ENCODE measurements around the gene DIP2A.

Gene DIP2A

GRCh38 chr21:46424039-46424591 lies 34.6 kb upstream of the DIP2A start:
- no peak overlapping the region for H3K4ac ChIP-seq (ENCODE audit: low read depth, low read length)

GRCh38 chr21:46424621-46425020 lies 34.1 kb upstream of the DIP2A start:
- H3K4me1 ChIP-seq (ENCODE audit: control insufficient read depth in 1 of 2, insufficient read depth in 2 of 2, low read length in 2 of 2): no peaks in the 10 kb centered on the region
- no peak overlapping the region for H3K9ac ChIP-seq (ENCODE audit: low read length)
- no peak overlapping the region for H3K14ac ChIP-seq (ENCODE audit: low read length)
- no peak overlapping the region for H2BK120ac ChIP-seq (ENCODE audit: insufficient read depth, low read length, poor library complexity)
- no peak overlapping the region for H2AFZ ChIP-seq (ENCODE audit: insufficient read depth, low read length, poor library complexity)
- no peaks in the 10 kb centered on the region for H3K79me1 ChIP-seq (ENCODE audit: low read length)
- no peak overlapping the region for H2BK12ac ChIP-seq (ENCODE audit: low read length)
- peaks cover 66 to 70% of the 10 kb centered on the region in 2 experiments for H3K36me3 ChIP-seq (ENCODE audit: control insufficient read depth in 1 of 2, insufficient read depth in 2 of 2, low read length in 2 of 2)
- WGBS (ENCODE audit: extremely low coverage, insufficient coverage, insufficient read length): no CpG with 5 or more reads among the region's 14 CpGs
- DNase-seq: no peak
- H4K91ac ChIP-seq (ENCODE audit: low read depth, low read length): no peak overlapping the region
- no peak overlapping the region for H2AK5ac ChIP-seq (ENCODE audit: low read length)
- no peak overlapping the region for H3K4me2 ChIP-seq (ENCODE audit: low read length)
- no peak overlapping the region for H3K27ac ChIP-seq (ENCODE audit: low read depth, low read length)
- no peaks in the 10 kb centered on the region for H3K27me3 ChIP-seq (ENCODE audit: insufficient read depth, low read length)
- H3K23ac ChIP-seq (ENCODE audit: low read length): no peak overlapping the region
- H3K79me2 ChIP-seq (ENCODE audit: control insufficient read depth, insufficient read depth, low read length, poor library complexity): no peaks in the 10 kb centered on the region
- H2BK5ac ChIP-seq (ENCODE audit: low read depth, low read length, poor library complexity): no peak overlapping the region
- no peak overlapping the region for H3K18ac ChIP-seq (ENCODE audit: low read length)
- no peak overlapping the region for H3K4me3 ChIP-seq (ENCODE audit: low read depth, low read length)
- no peak overlapping the region for H4K8ac ChIP-seq (ENCODE audit: low read depth, low read length)
- H3K4ac ChIP-seq (ENCODE audit: low read depth, low read length): no peak overlapping the region
- H3K9me3 ChIP-seq (ENCODE audit: insufficient read depth, low read depth, low read length): peaks cover 2% of the 10 kb centered on the region
- no peak overlapping the region for H4K12ac ChIP-seq (ENCODE audit: low read depth, low read length)

More at GRCh38 chr21:46424039-46424591, 34.6 kb upstream of the DIP2A start:
- H2BK5ac ChIP-seq (ENCODE audit: low read depth, low read length, poor library complexity): no peak overlapping the region
- no peak overlapping the region for H3K27ac ChIP-seq (ENCODE audit: low read depth, low read length)
- H2BK120ac ChIP-seq (ENCODE audit: insufficient read depth, low read length, poor library complexity): no peak overlapping the region
- no peaks in the 10 kb centered on the region for H3K4me1 ChIP-seq (ENCODE audit: control insufficient read depth in 1 of 2, insufficient read depth in 2 of 2, low read length in 2 of 2)
- H3K9ac ChIP-seq (ENCODE audit: low read length): no peak overlapping the region
- no peak overlapping the region for H2AK5ac ChIP-seq (ENCODE audit: low read length)
- no peaks in the 10 kb centered on the region for H3K27me3 ChIP-seq (ENCODE audit: insufficient read depth, low read length)
- no peak overlapping the region for H2AFZ ChIP-seq (ENCODE audit: insufficient read depth, low read length, poor library complexity)
- no peak overlapping the region for H4K91ac ChIP-seq (ENCODE audit: low read depth, low read length)
- H3K9me3 ChIP-seq (ENCODE audit: insufficient read depth, low read depth, low read length): peaks cover 3% of the 10 kb centered on the region
- no peak overlapping the region for H3K18ac ChIP-seq (ENCODE audit: low read length)
- H3K14ac ChIP-seq (ENCODE audit: low read length): no peak overlapping the region
- H3K79me2 ChIP-seq (ENCODE audit: control insufficient read depth, insufficient read depth, low read length, poor library complexity): no peaks in the 10 kb centered on the region
- no peak overlapping the region for H2BK12ac ChIP-seq (ENCODE audit: low read length)
- no peak overlapping the region for H4K12ac ChIP-seq (ENCODE audit: low read depth, low read length)
- H3K4me2 ChIP-seq (ENCODE audit: low read length): no peak overlapping the region
- no CpG with 5 or more reads among the region's 17 CpGs for WGBS (ENCODE audit: extremely low coverage, insufficient coverage, insufficient read length)
- no peak overlapping the region for H3K23ac ChIP-seq (ENCODE audit: low read length)
- peaks cover 68 to 74% of the 10 kb centered on the region in 2 experiments for H3K36me3 ChIP-seq (ENCODE audit: control insufficient read depth in 1 of 2, insufficient read depth in 2 of 2, low read length in 2 of 2)
- no peaks in the 10 kb centered on the region for H3K79me1 ChIP-seq (ENCODE audit: low read length)
- H3K4me3 ChIP-seq (ENCODE audit: low read depth, low read length): no peak overlapping the region
- no peak for DNase-seq
- H4K8ac ChIP-seq (ENCODE audit: low read depth, low read length): no peak overlapping the region

GRCh38 chr21:46425041-46425440 lies 33.6 kb upstream of the DIP2A start:
- Histone ChIP-seq H4K91ac (ENCODE audit: low read depth, low read length) (no peak overlapping the region), H2AK5ac (ENCODE audit: low read length) (no peak overlapping the region), H2BK120ac (ENCODE audit: insufficient read depth, low read length, poor library complexity) (no peak overlapping the region), H2BK12ac (ENCODE audit: low read length) (no peak overlapping the region), H3K23ac (ENCODE audit: low read length) (no peak overlapping the region), H3K9me3 (ENCODE audit: insufficient read depth, low read depth, low read length) (peaks cover 2% of the 10 kb centered on the region), H3K79me2 (ENCODE audit: control insufficient read depth, insufficient read depth, low read length, poor library complexity) (no peaks in the 10 kb centered on the region), H3K14ac (ENCODE audit: low read length) (no peak overlapping the region), H3K4me3 (ENCODE audit: low read depth, low read length) (no peak overlapping the region), H4K8ac (ENCODE audit: low read depth, low read length) (no peak overlapping the region), H3K36me3 (ENCODE audit: control insufficient read depth in 1 of 2, insufficient read depth in 2 of 2, low read length in 2 of 2) (peaks cover 66 to 70% of the 10 kb centered on the region in 2 experiments), H3K4me1 (ENCODE audit: control insufficient read depth in 1 of 2, insufficient read depth in 2 of 2, low read length in 2 of 2) (no peaks in the 10 kb centered on the region), H3K27me3 (ENCODE audit: insufficient read depth, low read length) (no peaks in the 10 kb centered on the region), H3K18ac (ENCODE audit: low read length) (no peak overlapping the region), H3K27ac (ENCODE audit: low read depth, low read length) (no peak overlapping the region), H2BK5ac (ENCODE audit: low read depth, low read length, poor library complexity) (no peak overlapping the region), H4K12ac (ENCODE audit: low read depth, low read length) (no peak overlapping the region), H2AFZ (ENCODE audit: insufficient read depth, low read length, poor library complexity) (no peak overlapping the region), H3K4me2 (ENCODE audit: low read length) (no peak overlapping the region), H3K79me1 (ENCODE audit: low read length) (no peaks in the 10 kb centered on the region), H3K4ac (ENCODE audit: low read depth, low read length) (no peak overlapping the region), H3K9ac (ENCODE audit: low read length) (no peak overlapping the region)
- WGBS (ENCODE audit: extremely low coverage, insufficient coverage, insufficient read length): no CpG with 5 or more reads among the region's 19 CpGs
- no peak for DNase-seq

GRCh38 chr21:46425571-46425970 lies 33.1 kb upstream of the DIP2A start:
- Histone ChIP-seq H3K36me3 (ENCODE audit: control insufficient read depth in 1 of 2, insufficient read depth in 2 of 2, low read length in 2 of 2) (peaks cover 69 to 72% of the 10 kb centered on the region in 2 experiments), H3K4me2 (ENCODE audit: low read length) (no peak overlapping the region), H3K9ac (ENCODE audit: low read length) (no peak overlapping the region), H3K4me1 (ENCODE audit: control insufficient read depth in 1 of 2, insufficient read depth in 2 of 2, low read length in 2 of 2) (no peaks in the 10 kb centered on the region), H3K18ac (ENCODE audit: low read length) (no peak overlapping the region), H3K27me3 (ENCODE audit: insufficient read depth, low read length) (no peaks in the 10 kb centered on the region), H3K79me1 (ENCODE audit: low read length) (no peaks in the 10 kb centered on the region), H2AK5ac (ENCODE audit: low read length) (no peak overlapping the region), H3K4me3 (ENCODE audit: low read depth, low read length) (no peak overlapping the region), H3K4ac (ENCODE audit: low read depth, low read length) (no peak overlapping the region), H3K79me2 (ENCODE audit: control insufficient read depth, insufficient read depth, low read length, poor library complexity) (no peaks in the 10 kb centered on the region), H3K23ac (ENCODE audit: low read length) (no peak overlapping the region), H4K12ac (ENCODE audit: low read depth, low read length) (no peak overlapping the region), H2BK120ac (ENCODE audit: insufficient read depth, low read length, poor library complexity) (no peak overlapping the region), H2BK12ac (ENCODE audit: low read length) (no peak overlapping the region), H3K9me3 (ENCODE audit: insufficient read depth, low read depth, low read length) (peaks cover 2% of the 10 kb centered on the region), H4K91ac (ENCODE audit: low read depth, low read length) (no peak overlapping the region), H3K14ac (ENCODE audit: low read length) (no peak overlapping the region), H4K8ac (ENCODE audit: low read depth, low read length) (no peak overlapping the region), H2AFZ (ENCODE audit: insufficient read depth, low read length, poor library complexity) (no peak overlapping the region), H2BK5ac (ENCODE audit: low read depth, low read length, poor library complexity) (no peak overlapping the region), H3K27ac (ENCODE audit: low read depth, low read length) (no peak overlapping the region)
- no peak for DNase-seq
- WGBS (ENCODE audit: extremely low coverage, insufficient coverage, insufficient read length): no CpG with 5 or more reads among the region's 23 CpGs

All from trophoblast cell (in vitro differentiated cells and primary cell).